H9 (cell line): Measurements from ENCODE around the gene PEX26. TPM values are rescaled to one million over a fixed set of nuclear protein-coding genes. Genes with fewer than 3 reads are reported as not detected.

Source experiments
- DNase-seq: peaks from one replicate; pipeline ENCODE4 v3.0.0-alpha.2; 2017
- H2AFZ ChIP-seq: one replicate; pipeline ENCODE4 v1.6.1; 2013; ENCODE audit warnings: mild to moderate bottlenecking, low read length, control low read depth, moderate library complexity
- H2AK5ac ChIP-seq: 2 replicates; pipeline ENCODE4 v1.6.1; 2013; ENCODE audit warnings: low read length, control low read depth, mixed read lengths; ENCODE audit not compliant: insufficient read length
- H2BK120ac ChIP-seq: one replicate; pipeline ENCODE4 v1.6.1; 2013; ENCODE audit warnings: low read depth, mild to moderate bottlenecking, low read length, control low read depth, inconsistent platforms; ENCODE audit not compliant: poor library complexity, severe bottlenecking
- H2BK12ac ChIP-seq: 2 replicates; pipeline ENCODE4 v1.6.1; 2013; ENCODE audit warnings: low read length, control low read depth, mixed read lengths, low read depth; ENCODE audit not compliant: insufficient read length
- H2BK15ac ChIP-seq: 2 replicates; pipeline ENCODE4 v1.6.1; 2013; ENCODE audit warnings: low read depth, low read length, control low read depth
- H2BK20ac ChIP-seq: one replicate; pipeline ENCODE4 v1.6.1; 2013; ENCODE audit warnings: low read depth, mild to moderate bottlenecking, low read length, control low read depth, inconsistent platforms; ENCODE audit not compliant: poor library complexity, severe bottlenecking
- H2BK5ac ChIP-seq: 2 replicates; pipeline ENCODE4 v1.6.1; 2013; ENCODE audit warnings: low read length, control low read depth, mixed read lengths; ENCODE audit not compliant: insufficient read length
- H3K14ac ChIP-seq: 2 replicates; pipeline ENCODE4 v1.6.1; 2013; ENCODE audit warnings: low read length, control low read depth; ENCODE audit not compliant: insufficient read depth
- H3K18ac ChIP-seq: 2 replicates; pipeline ENCODE4 v1.6.1; 2013; ENCODE audit warnings: low read depth, mild to moderate bottlenecking, mixed read lengths, low read length, control low read depth; ENCODE audit not compliant: insufficient read length
- H3K23ac ChIP-seq: 2 replicates; pipeline ENCODE4 v1.6.1; 2013; ENCODE audit warnings: low read length, control low read depth, mixed read lengths, low read depth; ENCODE audit not compliant: insufficient read length
- H3K23me2 ChIP-seq: 2 replicates; pipeline ENCODE4 v1.6.1; 2013; ENCODE audit warnings: low read depth, mild to moderate bottlenecking, mixed read lengths, low read length, control low read depth; ENCODE audit not compliant: insufficient read length, poor library complexity, severe bottlenecking
- H3K27ac ChIP-seq: 2 replicates; pipeline ENCODE4 v1.5.1; 2013; ENCODE audit warnings: low read length, control low read depth, mixed read lengths, low read depth; ENCODE audit not compliant: insufficient read length
- H3K27me3 ChIP-seq: 2 replicates; pipeline ENCODE4 v1.6.1; 2013; ENCODE audit warnings: low read length, control low read depth, inconsistent platforms; ENCODE audit not compliant: insufficient read depth
- H3K4ac ChIP-seq: 2 replicates; pipeline ENCODE4 v1.6.1; 2013; ENCODE audit warnings: low read depth, mild to moderate bottlenecking, control low read depth, inconsistent platforms, low read length, moderate library complexity
- H3K4me1 ChIP-seq: 2 replicates; pipeline ENCODE4 v1.6.1; 2013; ENCODE audit warnings: low read length, control low read depth, inconsistent platforms; ENCODE audit not compliant: insufficient read depth
- H3K4me2 ChIP-seq: 2 replicates; pipeline ENCODE4 v1.6.1; 2013; ENCODE audit warnings: low read length, control low read depth, mixed read lengths; ENCODE audit not compliant: insufficient read length, insufficient read depth
- H3K56ac ChIP-seq: 2 replicates; pipeline ENCODE4 v1.6.1; 2013; ENCODE audit warnings: low read depth, mild to moderate bottlenecking, mixed read lengths, low read length, control low read depth; ENCODE audit not compliant: insufficient read length
- H3K79me1 ChIP-seq: 2 replicates; pipeline ENCODE4 v1.6.1; 2013; ENCODE audit warnings: low read depth, mild to moderate bottlenecking, moderate library complexity, low read length, control low read depth, inconsistent platforms; ENCODE audit not compliant: insufficient read depth, poor library complexity, severe bottlenecking
- H3K79me2 ChIP-seq: 2 replicates; pipeline ENCODE4 v1.6.1; 2013; ENCODE audit warnings: low read length, control low read depth, inconsistent platforms; ENCODE audit not compliant: insufficient read depth
- H3K9ac ChIP-seq: 2 replicates; pipeline ENCODE4 v1.6.1; 2013; ENCODE audit warnings: low read length, control low read depth, mixed read lengths; ENCODE audit not compliant: insufficient read length; ENCODE audit errors: extremely low read depth
- H3K9me3 ChIP-seq: one replicate; pipeline ENCODE4 v1.6.1; 2013; ENCODE audit warnings: low read depth, low read length, inconsistent platforms; ENCODE audit not compliant: control insufficient read depth
- H3T11ph ChIP-seq: one replicate; pipeline ENCODE4 v1.6.1; 2013; ENCODE audit warnings: mild to moderate bottlenecking, low read length, control low read depth, inconsistent platforms
- H4K20me1 ChIP-seq: one replicate; pipeline ENCODE4 v1.6.1; 2013; ENCODE audit not compliant: control insufficient read depth, insufficient read length, insufficient read depth
- H4K5ac ChIP-seq: 2 replicates; pipeline ENCODE4 v1.6.1; 2013; ENCODE audit warnings: low read depth, mild to moderate bottlenecking, mixed read lengths, low read length, control low read depth; ENCODE audit not compliant: insufficient read length
- H4K8ac ChIP-seq: replicated peaks from 2 replicates; pipeline ENCODE4 v1.6.1; 2013; ENCODE audit warnings: low read length, control low read depth, mixed read lengths, low read depth; ENCODE audit not compliant: insufficient read length
- H4K91ac ChIP-seq: 2 replicates; pipeline ENCODE4 v1.6.1; 2013; ENCODE audit warnings: low read depth, mild to moderate bottlenecking, moderate library complexity, mixed read lengths, low read length, control low read depth; ENCODE audit not compliant: insufficient read length
- H3K27ac Mint-ChIP-seq, 3 experiments: 2 replicates in 2 of 3; 3 replicates in 1 of 3; pipeline ENCODE4 v1.8.0; 2020 to 2021; ENCODE audit warnings: mixed read lengths in 3 of 3, mild to moderate bottlenecking in 1 of 3, moderate library complexity in 1 of 3
- H3K27me3 Mint-ChIP-seq: 2 replicates; pipeline ENCODE4 v1.8.0; 2021; ENCODE audit warnings: low read depth, mild to moderate bottlenecking, moderate library complexity, mixed read lengths
- H3K36me3 Mint-ChIP-seq, 3 experiments: 2 replicates in 2 of 3; 3 replicates in 1 of 3; pipeline ENCODE4 v1.8.0; 2020 to 2021; ENCODE audit warnings: low read depth in 3 of 3, mixed read lengths in 3 of 3; ENCODE audit not compliant: insufficient read depth in 1 of 3
- H3K4me1 Mint-ChIP-seq, 2 experiments: 2 replicates each; pipeline ENCODE4 v1.8.0; 2020; ENCODE audit warnings: mixed read lengths in 2 of 2
- H3K4me3 Mint-ChIP-seq, 2 experiments: 2 replicates in 1 of 2; 3 replicates in 1 of 2; pipeline ENCODE4 v1.8.0; 2020 to 2021; ENCODE audit warnings: mild to moderate bottlenecking in 2 of 2, mixed read lengths in 2 of 2, moderate library complexity in 1 of 2
- H3K9me3 Mint-ChIP-seq, 2 experiments: 2 replicates in 1 of 2; 3 replicates in 1 of 2; pipeline ENCODE4 v1.8.0; 2020; ENCODE audit warnings: mild to moderate bottlenecking in 2 of 2, mixed read lengths in 2 of 2, moderate library complexity in 1 of 2
- CTCF ChIP-seq: fragments of 200-600 bp; sonication (generic); conservative IDR thresholded peaks from 3 replicates; pipeline ENCODE4 v1.8.0; 2021; ENCODE audit warnings: antibody characterized with exemption, mild to moderate bottlenecking
- WGBS: extraction: QIAGEN DNeasy Blood & Tissue Kit; methylation state at CpG from one replicate; pipeline ENCODE4 v1.1.7; 2013; ENCODE audit warnings: missing lambda C conversion rate, low lambda C conversion rate, mixed read lengths; ENCODE audit not compliant: insufficient read length; ENCODE audit errors: extremely low coverage; 5-methylcytosine and 5-hydroxymethylcytosine counted together
- total RNA-seq: library from RNA; stranded (reverse); gene quantifications from 2 replicates; pipeline ENCODE4 v1.2.1, GENCODE V29; 2021

The PEX26 gene
- total RNA-seq, 1 experiment from 2014 or later, result 35.4 TPM

- no peak overlapping the region for H2AK5ac ChIP-seq
- no peak overlapping the region for H3K23ac ChIP-seq
- H3K4ac ChIP-seq, result no peak overlapping the region
- H3K9ac ChIP-seq, result no peak overlapping the region
- 0 out of 4 replicates have a peak, but pooled peaks cover 0 to 2% of the 10 kb centered on the region in 2 experiments for H3K4me1 Mint-ChIP-seq
- H4K91ac ChIP-seq, result no peak overlapping the region
- no peak for DNase-seq
- H2BK20ac ChIP-seq, result no peak overlapping the region
- no peak overlapping the region for H2AFZ ChIP-seq
- H3K4me1 ChIP-seq, result no peaks in the 10 kb centered on the region
- no peak overlapping the region for H2BK12ac ChIP-seq
- H4K5ac ChIP-seq, result no peak overlapping the region
- H2BK5ac ChIP-seq, result no peak overlapping the region
- no peaks in the 10 kb centered on the region for H3K23me2 ChIP-seq
- H4K20me1 ChIP-seq, result no peaks in the 10 kb centered on the region
- no peak overlapping the region for H2BK15ac ChIP-seq
- H2BK120ac ChIP-seq, result no peak overlapping the region
- H3K18ac ChIP-seq, result no peak overlapping the region
- H3K79me2 ChIP-seq, result no peaks in the 10 kb centered on the region
- no peaks in the 10 kb centered on the region for H3K27me3 ChIP-seq
- peaks cover 4% of the 10 kb centered on the region for H3K9me3 ChIP-seq
- no peak overlapping the region for H3K4me2 ChIP-seq
- no peak overlapping the region for H4K8ac ChIP-seq
- H3K27me3 Mint-ChIP-seq, result peaks cover 12% of the 10 kb centered on the region
- H3K27ac ChIP-seq, result no peak overlapping the region
- peaks cover 7 to 15% of the 10 kb centered on the region in 2 experiments; a peak in 4 of 5 replicates for H3K9me3 Mint-ChIP-seq
- WGBS, result no CpG with 5 or more reads among the region's 11 CpGs
- no peak for TF ChIP-seq CTCF
- H3K14ac ChIP-seq, result no peak overlapping the region
- no peak overlapping the region for H3K56ac ChIP-seq
- no peak overlapping the region for H3K4me3 Mint-ChIP-seq
- no peak overlapping the region for H3T11ph ChIP-seq
- H3K36me3 Mint-ChIP-seq, result 0 out of 7 replicates have a peak, but pooled peaks cover 0 to 2% (median 0%) of the 10 kb centered on the region in 3 experiments
- no peaks in the 10 kb centered on the region for H3K79me1 ChIP-seq
- no peak overlapping the region; a peak in 1 of 7 replicates for H3K27ac Mint-ChIP-seq
Measured at GRCh38 chr22:18044548-18045271, 33.1 kb upstream of the PEX26 start.
